K562 (cell line): ENCODE data around the gene APOL2. TPM values are rescaled to one million over a fixed set of nuclear protein-coding genes. Genes with fewer than 3 reads are reported as not detected.

Experiments
- ATAC-seq: fragments of 200-7000 bp; cut with Tn5 transposase; 3 replicates; pipeline ENCODE4 v1.9.1; 2020; ENCODE audit warnings: moderate library complexity
- BruUV-seq: library from RNA; stranded (reverse); fragments of 400-500 nt; replicated peaks from 2 replicates; lab custom pipeline; 2021; lab: Mats Ljungman, UMichigan
- CTCF ChIA-PET: fragments of 300-600 bp; formaldehyde crosslinking; extraction: SDS; loops from one replicate; lab custom pipeline; 2021; ENCODE audit warnings: low intra/inter-chr PET ratio; lab: Yijun Ruan, JAX
- POLR2A ChIA-PET: fragments of 300-600, 350-650 bp; sonication (Branson Sonifier 250); formaldehyde crosslinking; extraction: SDS; loops from one replicate; lab custom pipeline; 2021; ENCODE audit warnings: antibody characterized with exemption, inconsistent platforms; lab: Yijun Ruan, JAX
- DNase-seq, 4 experiments: peaks; one replicate each; pipeline versions ENCODE4 v3.0.0 to v3.0.0-alpha.2; 2011 to 2018; ENCODE audit warnings: low spot score in 3 of 4, mixed read lengths in 3 of 4; ENCODE audit errors: extremely low read depth in 1 of 4
- FAIRE-seq: peaks from 2 replicates; lab custom pipeline; 2011; peaks lifted over from hg19 to GRCh38; lab: Jason Lieb, UNC
- H2AFZ ChIP-seq: 2 replicates; pipeline ENCODE4 v1.6.0; 2011; ENCODE audit warnings: low read depth, low read length, control low read depth, inconsistent platforms
- H3K27ac ChIP-seq: fragments of 200-600 bp; 3 replicates; pipeline ENCODE4 v1.8.0; 2011; ENCODE audit warnings: low read depth, mild to moderate bottlenecking, control low read depth, inconsistent platforms, low read length, moderate library complexity, mixed read lengths; ENCODE audit errors: extremely low read depth
- H3K27me3 ChIP-seq, 2 experiments: fragments of 300-600 bp in 1 of 2; 2 replicates in 1 of 2; 3 replicates in 1 of 2; pipeline versions ENCODE4 v1.6.0 to v1.8.0; 2011; ENCODE audit warnings: inconsistent platforms in 2 of 2, low read length in 2 of 2, mild to moderate bottlenecking in 1 of 2, mixed read lengths in 1 of 2, moderate library complexity in 1 of 2; ENCODE audit not compliant: control insufficient read depth in 2 of 2, insufficient read depth in 2 of 2
- H3K36me3 ChIP-seq: fragments of 300-600 bp; 3 replicates; pipeline ENCODE4 v1.8.0; 2011; ENCODE audit warnings: mild to moderate bottlenecking, low read length, inconsistent platforms; ENCODE audit not compliant: control insufficient read depth, insufficient read depth
- H3K4me1 ChIP-seq, 2 experiments: fragments of 200-600 bp in 1 of 2; replicated peaks in 1 of 2; 2 replicates in 1 of 2; 3 replicates in 1 of 2; pipeline versions ENCODE4 v1.5.1 to v1.8.0; 2011; ENCODE audit warnings: inconsistent platforms in 2 of 2, low read length in 2 of 2, mild to moderate bottlenecking in 1 of 2, mixed read lengths in 1 of 2, moderate library complexity in 1 of 2; ENCODE audit not compliant: control insufficient read depth in 2 of 2, insufficient read depth in 2 of 2
- H3K4me2 ChIP-seq: 2 replicates; pipeline ENCODE4 v1.6.1; 2011; ENCODE audit warnings: low read length, control low read depth, inconsistent platforms, mixed read lengths; ENCODE audit not compliant: insufficient read depth
- H3K4me3 ChIP-seq: fragments of 200-600 bp; sonication (generic), shearing (Covaris generic); 2 replicates; pipeline ENCODE4 v1.5.1; 2016; ENCODE audit warnings: control low read depth, inconsistent platforms
- H3K79me2 ChIP-seq: fragments of 200-600 bp; 3 replicates; pipeline ENCODE4 v1.8.0; 2011; ENCODE audit warnings: low read length, inconsistent platforms; ENCODE audit not compliant: control insufficient read depth, insufficient read depth
- H3K9ac ChIP-seq, 2 experiments: 2 replicates each; pipeline versions ENCODE4 v1.6.0 to v1.6.1; 2011; ENCODE audit warnings: low read depth in 2 of 2, low read length in 2 of 2, control low read depth in 1 of 2, inconsistent platforms in 1 of 2, mild to moderate bottlenecking in 1 of 2, mixed read lengths in 1 of 2; ENCODE audit not compliant: insufficient read depth in 1 of 2
- H3K9me1 ChIP-seq: one replicate; pipeline ENCODE4 v1.6.0; 2011; ENCODE audit warnings: inconsistent platforms, mild to moderate bottlenecking, low read length, moderate library complexity; ENCODE audit not compliant: control insufficient read depth, insufficient read depth
- H3K9me3 ChIP-seq: replicated peaks from 2 replicates; pipeline ENCODE4 v1.5.1; 2011; ENCODE audit warnings: low read depth, low read length, inconsistent platforms; ENCODE audit not compliant: control insufficient read depth, insufficient read depth
- H4K20me1 ChIP-seq: replicated peaks from 2 replicates; pipeline ENCODE4 v1.6.1; 2011; ENCODE audit warnings: low read length, inconsistent platforms, mixed read lengths; ENCODE audit not compliant: control insufficient read depth, insufficient read depth
- ARID1B ChIP-seq: fragments of 450-650 bp; IDR thresholded peaks from 2 replicates; pipeline ENCODE4 v1.6.1; 2016; ENCODE audit warnings: antibody characterized with exemption, mild to moderate bottlenecking, inconsistent platforms
- BMI1 ChIP-seq: fragments of 150-350 bp; IDR thresholded peaks from 2 replicates; pipeline ENCODE4 v1.6.1; 2014; ENCODE audit warnings: low read length
- CXXC5 ChIP-seq: fragments of 250-450 bp; sonication (Bioruptor Pico); IDR thresholded peaks from 2 replicates; pipeline ENCODE4 v1.8.0; 2022; ENCODE audit warnings: inconsistent platforms, mild to moderate bottlenecking, moderate library complexity
- DMBX1 ChIP-seq: fragments of 250-450 bp; sonication (Bioruptor Pico); IDR thresholded peaks from 2 replicates; pipeline ENCODE4 v1.8.0; 2022; ENCODE audit warnings: inconsistent platforms, mild to moderate bottlenecking, moderate library complexity, borderline replicate concordance
- GABPA ChIP-seq: fragments of 200-800 bp; sonication (Bioruptor generic); conservative IDR thresholded peaks from 2 replicates; pipeline ENCODE4 v1.6.1; 2016; ENCODE audit warnings: low read depth, missing genetic modification characterization, missing compliant biosample characterization
- NR2C1 ChIP-seq, 2 experiments: fragments of 450-650 bp; IDR thresholded peaks; 2 replicates each; pipeline ENCODE4 v1.6.1; 2017; ENCODE audit warnings: mild to moderate bottlenecking in 2 of 2, antibody characterized with exemption in 1 of 2, inconsistent platforms in 1 of 2, missing compliant biosample characterization in 1 of 2, missing genetic modification characterization in 1 of 2
- NR3C1 ChIP-seq: sonication (generic); formaldehyde crosslinking; IDR thresholded peaks from 2 replicates; pipeline ENCODE4 v1.8.1; 2022; ENCODE audit warnings: missing genetic modification reagents
- RAD21 ChIP-seq, 2 experiments: fragments of 250-450 bp in 1 of 2; fragments of 450-650 bp in 1 of 2; sonication (Bioruptor Pico) in 1 of 2; formaldehyde crosslinking in 1 of 2; IDR thresholded peaks in 1 of 2; conservative IDR thresholded peaks in 1 of 2; 2 replicates each; pipeline versions ENCODE4 v1.4.0 to v1.8.0; 2020 to 2022; ENCODE audit warnings: mild to moderate bottlenecking in 2 of 2, moderate library complexity in 1 of 2
- SMAD4 ChIP-seq: fragments of 250-450 bp; sonication (Bioruptor Pico); conservative IDR thresholded peaks from 2 replicates; pipeline ENCODE4 v1.8.0; 2021; ENCODE audit warnings: inconsistent platforms, mild to moderate bottlenecking, moderate library complexity
- SNAPC5 ChIP-seq: fragments of 250-450 bp; sonication (Bioruptor Pico); IDR thresholded peaks from 2 replicates; pipeline ENCODE4 v1.8.0; 2021; ENCODE audit warnings: moderate library complexity, mild to moderate bottlenecking, inconsistent platforms
- SRF ChIP-seq, 2 experiments: fragments of 250-450, 450-650 bp in 1 of 2; sonication (Bioruptor Pico) in 1 of 2; sonication (generic) in 1 of 2; formaldehyde crosslinking; IDR thresholded peaks; 2 replicates each; pipeline versions ENCODE4 v1.5.0 to v1.5.1; 2020 to 2022; ENCODE audit warnings: mild to moderate bottlenecking in 1 of 2, missing genetic modification reagents in 1 of 2
- TAF15 ChIP-seq: fragments of 200-400 bp; formaldehyde crosslinking; IDR thresholded peaks from 2 replicates; pipeline ENCODE4 v1.6.1; 2017; ENCODE audit warnings: mild to moderate bottlenecking, low read depth, low read length, moderate library complexity
- THRB ChIP-seq: fragments of 450-650 bp; formaldehyde crosslinking; conservative IDR thresholded peaks from 2 replicates; pipeline ENCODE4 v1.4.0; 2022; ENCODE audit warnings: mild to moderate bottlenecking, missing genetic modification characterization
- TSC22D4 ChIP-seq: fragments of 450-650 bp; IDR thresholded peaks from 2 replicates; pipeline ENCODE4 v1.6.1; 2016; ENCODE audit warnings: missing genetic modification characterization, missing biosample characterization, control low read depth
- VEZF1 ChIP-seq: fragments of 200-800 bp; sonication (Bioruptor generic); IDR thresholded peaks from 2 replicates; pipeline ENCODE4 v1.6.1; 2017; ENCODE audit warnings: missing genetic modification characterization, missing compliant biosample characterization
- ZNF316 ChIP-seq: fragments of 450-650 bp; IDR thresholded peaks from 2 replicates; pipeline ENCODE4 v1.6.1; 2016
- ZNF766 ChIP-seq: fragments of 200-800 bp; sonication (Bioruptor generic); conservative IDR thresholded peaks from 2 replicates; pipeline ENCODE4 v1.6.1; 2016; ENCODE audit warnings: missing genetic modification characterization, missing compliant biosample characterization
- WGBS: fragments of 100-300 bp; shearing (Covaris generic); methylation state at CpG from one replicate; pipeline ENCODE4 v1.1.6; 2016; ENCODE audit warnings: low coverage, mixed read lengths; ENCODE audit not compliant: insufficient coverage; ENCODE audit errors: missing lambda C conversion rate; 5-methylcytosine and 5-hydroxymethylcytosine counted together
- in situ Hi-C: fragments of 300-500 bp; cut with MboI; formaldehyde crosslinking; loops from 4 replicates; pipeline ENCODE4 v1.15.0; 2018; ENCODE audit warnings: inconsistent platforms, mixed read lengths
- intact Hi-C: fragments of 100-400 bp; cut with micrococcal nuclease; formaldehyde crosslinking; loops from 2 replicates; pipeline ENCODE4 v1.14.2; 2022
- polyA plus RNA-seq, 8 experiments: library from polyadenylated mRNA; depleted of rRNA in 4 of 8; stranded (reverse) in 5 of 8; unstranded in 3 of 8; fragments of >200 nt; fragmentation: Nextera tagmentation in 2 of 8; fragmentation: Illumina TruSeq in 1 of 8; extraction: Ambion mirVana in 2 of 8; extraction: Trizol in 1 of 8; gene quantifications; 2 replicates each; pipeline versions ENCODE4 v1.2.1 to v1.2.3, GENCODE V29; 2011 to 2014; ENCODE audit warnings: inconsistent platforms in 1 of 8, missing spikeins in 1 of 8
- total RNA-seq, 7 experiments: library from RNA; depleted of rRNA in 6 of 7; stranded (reverse); fragments of >200 nt in 6 of 7; fragmentation: Illumina TruSeq in 2 of 7; extraction: Trizol in 2 of 7; gene quantifications; 2 replicates each; pipeline versions ENCODE4 v1.2.1 to v1.2.3, GENCODE V29; 2011 to 2021; ENCODE audit warnings: low replicate concordance in 1 of 7

Gene APOL2
- total and polyA plus RNA-seq, 9 of the 15 experiments (the other 6 are each of a cell fraction or from before 2014, with no cell fraction given) = 2.7 to 10.6 (median 8.9) TPM

GRCh38 chr22:36258701-36259614 is 19.6 kb upstream of the APOL2 start:
- H3K79me2 ChIP-seq = peaks cover 16% of the 10 kb centered on the region; the same call in 1 of the 3 replicates
- H4K20me1 ChIP-seq = no peaks in the 10 kb centered on the region
- H3K36me3 ChIP-seq = peaks cover 25% of the 10 kb centered on the region; the same call in 2 of the 3 replicates
- H3K9ac ChIP-seq = peak overlapping the region; percentile 53 to 76; a peak in 3 of 4 replicates
- 2% methylated on average over 6 of the region's 16 CpGs for WGBS
- H3K9me1 ChIP-seq = no peaks in the 10 kb centered on the region
- ChIA-PET CTCF (no interaction called here), POLR2A (interaction anchor here (0.6 to 1.2 kb wide), 4 partner anchors 10 to 544 kb away, joined by 3 read pairs; partner anchors contain the start of gene APOL2)
- peaks cover 34 to 42% of the 10 kb centered on the region in 2 experiments for H3K4me1 ChIP-seq
- peak overlapping the region; percentile 76 for H2AFZ ChIP-seq
- BruUV-seq = no TSS peak
- ATAC-seq (peak; percentile 67), DNase-seq (peak in 3 of 4 experiments; percentile 29 to 70 (median 40)), FAIRE-seq (peak; percentile 77)
- H3K4me3 ChIP-seq = no peak overlapping the region
- peak overlapping the region; percentile 82 for H3K27ac ChIP-seq
- in situ Hi-C loops (no loop called here), intact Hi-C loops (no loop called here)
- H3K4me2 ChIP-seq = peak overlapping the region; percentile 28
- H3K9me3 ChIP-seq = no peaks in the 10 kb centered on the region
- no peaks in the 10 kb centered on the region for H3K27me3 ChIP-seq
- TF ChIP-seq TSC22D4 (tag) = no peak
- TF ChIP-seq GABPA (tag) = peak; percentile 55
- no peak for TF ChIP-seq NR2C1 (IDR thresholded peaks at IDR 0.05)
- 0 out of 2 replicates have a peak, but pooled peaks have one; percentile 8 for TF ChIP-seq NR2C1 (tag; IDR thresholded peaks at IDR 0.05)
- peak; percentile 42; the same call in 1 of the 2 replicates for TF ChIP-seq DMBX1 (CRISPR knock-in tag)
- TF ChIP-seq VEZF1 = peak; percentile 32; the same call in 1 of the 2 replicates
- 0 out of 2 replicates have a peak, but pooled peaks have one; percentile 15 for TF ChIP-seq ARID1B
- TF ChIP-seq SRF (CRISPR knock-in tag; IDR thresholded peaks at IDR 0.05) = peak in 1 of 2 experiments; percentile 86; a peak in 2 of 4 replicates
- TF ChIP-seq SNAPC5 = no peak
- 0 out of 2 replicates have a peak, but pooled peaks have one; percentile 36 for TF ChIP-seq CXXC5 (CRISPR knock-in tag)
- TF ChIP-seq THRB (CRISPR knock-in tag) = 0 out of 2 replicates have a peak, but pooled peaks have one; percentile 17
- peak; percentile 44; the same call in 1 of the 2 replicates for TF ChIP-seq ZNF316
- TF ChIP-seq BMI1 = peak; percentile 55; the same call in 1 of the 2 replicates
- no peak for TF ChIP-seq NR3C1 (CRISPR knock-in tag)
- TF ChIP-seq ZNF766 (CRISPR knock-in tag) = 0 out of 2 replicates have a peak, but pooled peaks have one; percentile 27
- TF ChIP-seq RAD21 (CRISPR knock-in tag; conservative IDR thresholded peaks at IDR 0.05 in 1 of 2, IDR thresholded peaks at IDR 0.05 in 1 of 2) = no peak
- peak; percentile 60 for TF ChIP-seq SMAD4 (CRISPR knock-in tag)
- TF ChIP-seq TAF15 = no peak
